IMR-90 (cell line): ENCODE measurements around the gene AP2B1. TPM values are rescaled to one million over a fixed set of nuclear protein-coding genes. Genes with fewer than 3 reads are reported as not detected.
A peak's percentile ranks its signal among the peaks of the same experiment; 100 is the strongest.

ENCODE experiments used
- ATAC-seq: fragments of 200-7000 bp; cut with Tn5 transposase; 2 replicates; pipeline ENCODE4 v1.9.1; 2020; ENCODE audit warnings: low read depth, mild to moderate bottlenecking, moderate library complexity
- BruUV-seq: library from RNA; stranded (reverse); fragments of 400-500 nt; replicated peaks from 2 replicates; lab custom pipeline; 2021; lab: Mats Ljungman, UMichigan
- CTCF ChIA-PET: fragments of 300-600 bp; formaldehyde crosslinking; extraction: SDS; loops from one replicate; lab custom pipeline; 2021; ENCODE audit warnings: antibody characterized with exemption; lab: Yijun Ruan, JAX
- POLR2A ChIA-PET: fragments of 300-600 bp; sonication (Branson Sonifier 250); formaldehyde crosslinking; loops from one replicate; lab custom pipeline; 2022; ENCODE audit warnings: antibody characterized with exemption; ENCODE audit not compliant: unreplicated experiment; lab: Charles Lee
- DNase-seq: peaks from one replicate; pipeline ENCODE4 v3.0.0; 2013
- H2AFZ ChIP-seq: replicated peaks from 2 replicates; pipeline ENCODE3; 2013; ENCODE audit warnings: low read length, mild to moderate bottlenecking; ENCODE audit not compliant: poor library complexity
- H2AK5ac ChIP-seq: 2 replicates; pipeline ENCODE4 v1.6.1; 2013; ENCODE audit warnings: low read depth, low read length, inconsistent platforms
- H2AK9ac ChIP-seq: replicated peaks from 2 replicates; pipeline ENCODE3; 2013; ENCODE audit warnings: mild to moderate bottlenecking, low read depth, low read length, moderate library complexity; ENCODE audit not compliant: poor library complexity
- H2BK120ac ChIP-seq: 2 replicates; pipeline ENCODE4 v1.6.1; 2013; ENCODE audit warnings: low read depth, low read length, inconsistent platforms
- H2BK15ac ChIP-seq: 3 replicates; pipeline ENCODE4 v1.6.1; 2013; ENCODE audit warnings: low read depth, low read length, inconsistent platforms
- H2BK20ac ChIP-seq: 2 replicates; pipeline ENCODE4 v1.6.1; 2013; ENCODE audit warnings: low read depth, mild to moderate bottlenecking, inconsistent platforms, low read length, moderate library complexity
- H2BK5ac ChIP-seq: 2 replicates; pipeline ENCODE4 v1.6.1; 2013; ENCODE audit warnings: mild to moderate bottlenecking, low read depth, low read length, inconsistent platforms; ENCODE audit not compliant: poor library complexity, severe bottlenecking
- H3K14ac ChIP-seq: replicated peaks from 2 replicates; pipeline ENCODE4 v1.6.1; 2013; ENCODE audit warnings: low read depth, low read length, inconsistent platforms
- H3K18ac ChIP-seq: 2 replicates; pipeline ENCODE4 v1.6.1; 2013; ENCODE audit warnings: low read depth, low read length, control low read depth
- H3K23ac ChIP-seq: 2 replicates; pipeline ENCODE4 v1.6.1; 2013; ENCODE audit warnings: low read depth, low read length, inconsistent platforms
- H3K27ac ChIP-seq: 2 replicates; pipeline ENCODE4 v1.5.1; 2013; ENCODE audit warnings: mild to moderate bottlenecking, control low read depth, low read length; ENCODE audit not compliant: insufficient read depth
- H3K27me3 ChIP-seq: 2 replicates; pipeline ENCODE4 v1.6.1; 2013; ENCODE audit warnings: low read length; ENCODE audit not compliant: control insufficient read depth, insufficient read depth
- H3K36me3 ChIP-seq: 2 replicates; pipeline ENCODE4 v1.6.1; 2013; ENCODE audit warnings: low read length, mixed read lengths; ENCODE audit not compliant: control insufficient read depth, insufficient read depth
- H3K4ac ChIP-seq: 2 replicates; pipeline ENCODE4 v1.6.1; 2013; ENCODE audit warnings: low read depth, low read length, inconsistent platforms
- H3K4me1 ChIP-seq: 2 replicates; pipeline ENCODE4 v1.6.1; 2013; ENCODE audit warnings: low read length, mixed read lengths; ENCODE audit not compliant: control insufficient read depth, insufficient read depth
- H3K4me2 ChIP-seq: 2 replicates; pipeline ENCODE4 v1.6.1; 2013; ENCODE audit warnings: low read depth, mild to moderate bottlenecking, control low read depth, low read length, moderate library complexity
- H3K4me3 ChIP-seq: 2 replicates; pipeline ENCODE4 v1.5.1; 2013; ENCODE audit warnings: low read depth, mild to moderate bottlenecking, control low read depth, low read length, moderate library complexity; ENCODE audit not compliant: insufficient read depth
- H3K56ac ChIP-seq: 2 replicates; pipeline ENCODE4 v1.6.1; 2013; ENCODE audit warnings: low read length, inconsistent platforms; ENCODE audit not compliant: insufficient read depth; ENCODE audit errors: extremely low read depth
- H3K79me1 ChIP-seq, 2 experiments: 2 replicates each; pipeline ENCODE4 v1.6.1; 2013; ENCODE audit warnings: low read length in 2 of 2, inconsistent platforms in 1 of 2, low read depth in 1 of 2
- H3K9ac ChIP-seq: 2 replicates; pipeline ENCODE4 v1.6.1; 2013; ENCODE audit warnings: low read depth, low read length, control low read depth
- H3K9me1 ChIP-seq: 2 replicates; pipeline ENCODE4 v1.6.1; 2013; ENCODE audit warnings: low read length, inconsistent platforms; ENCODE audit not compliant: insufficient read depth
- H3K9me3 ChIP-seq: 2 replicates; pipeline ENCODE4 v1.6.1; 2013; ENCODE audit warnings: low read length; ENCODE audit not compliant: control insufficient read depth, insufficient read depth
- H4K20me1 ChIP-seq: 2 replicates; pipeline ENCODE4 v1.6.1; 2013; ENCODE audit warnings: low read length, inconsistent platforms; ENCODE audit not compliant: insufficient read depth
- H4K5ac ChIP-seq: 2 replicates; pipeline ENCODE4 v1.6.1; 2013; ENCODE audit warnings: mild to moderate bottlenecking, low read depth, low read length, control low read depth
- H4K8ac ChIP-seq, 2 experiments: 2 replicates each; pipeline ENCODE4 v1.6.1; 2013; ENCODE audit warnings: low read depth in 2 of 2, low read length in 2 of 2, control low read depth in 1 of 2, inconsistent platforms in 1 of 2
- H4K91ac ChIP-seq: 2 replicates; pipeline ENCODE4 v1.6.1; 2013; ENCODE audit warnings: low read depth, low read length, inconsistent platforms; ENCODE audit not compliant: insufficient read depth
- BHLHE40 ChIP-seq: fragments of 150-350 bp; IDR thresholded peaks from 2 replicates; pipeline ENCODE4 v1.6.1; 2016; ENCODE audit warnings: mild to moderate bottlenecking, low read depth, low read length
- CEBPB ChIP-seq: IDR thresholded peaks from 2 replicates; pipeline ENCODE4 v1.6.1; 2012; ENCODE audit warnings: low read depth, low read length, improper control_type of control experiment
- CHD1 ChIP-seq: IDR thresholded peaks from 2 replicates; pipeline ENCODE4 v1.6.1; 2012; ENCODE audit warnings: low read depth, low read length, improper control_type of control experiment
- FOS ChIP-seq: fragments of 150-350 bp; IDR thresholded peaks from 2 replicates; pipeline ENCODE4 v1.6.1; 2016; ENCODE audit warnings: low read depth, low read length
- MAFK ChIP-seq: IDR thresholded peaks from 2 replicates; pipeline ENCODE4 v1.6.1; 2012; ENCODE audit warnings: low read depth, low read length, improper control_type of control experiment
- MAZ ChIP-seq: IDR thresholded peaks from 2 replicates; pipeline ENCODE4 v1.6.1; 2012; ENCODE audit warnings: low read depth, mild to moderate bottlenecking, low read length, improper control_type of control experiment, moderate library complexity, borderline replicate concordance
- MXI1 ChIP-seq: IDR thresholded peaks from 2 replicates; pipeline ENCODE4 v1.6.1; 2012; ENCODE audit warnings: low read depth, mild to moderate bottlenecking, low read length, moderate library complexity, borderline replicate concordance
- NFE2L2 ChIP-seq: fragments of 150-350 bp; IDR thresholded peaks from 2 replicates; pipeline ENCODE4 v1.6.1; 2016; ENCODE audit warnings: low read depth, mild to moderate bottlenecking, low read length
- POLR2A ChIP-seq: IDR thresholded peaks from 2 replicates; pipeline ENCODE4 v1.6.1; 2012; ENCODE audit warnings: mild to moderate bottlenecking, low read depth, low read length
- RAD21 ChIP-seq: IDR thresholded peaks from 2 replicates; pipeline ENCODE4 v1.6.1; 2012; ENCODE audit warnings: low read length, improper control_type of control experiment
- RCOR1 ChIP-seq: IDR thresholded peaks from 2 replicates; pipeline ENCODE4 v1.6.1; 2012; ENCODE audit warnings: mild to moderate bottlenecking, low read length, improper control_type of control experiment; ENCODE audit not compliant: insufficient replicate concordance
- RFX5 ChIP-seq: IDR thresholded peaks from 2 replicates; pipeline ENCODE4 v1.8.0; 2012; ENCODE audit warnings: low read depth, mild to moderate bottlenecking, low read length, moderate library complexity
- SMC3 ChIP-seq: fragments of 150-350 bp; IDR thresholded peaks from 2 replicates; pipeline ENCODE4 v1.6.1; 2016; ENCODE audit warnings: low read depth, mild to moderate bottlenecking, antibody characterized with exemption, low read length, moderate library complexity
- USF2 ChIP-seq: fragments of 150-350 bp; IDR thresholded peaks from 2 replicates; pipeline ENCODE4 v1.6.1; 2017; ENCODE audit warnings: mild to moderate bottlenecking, antibody characterized with exemption, low read length, low read depth
- WGBS, 2 experiments: methylation state at CpG; one replicate each; pipeline versions ENCODE4 v1.1.5 to v1.1.7; 2013; ENCODE audit warnings: missing lambda C conversion rate in 2 of 2; ENCODE audit not compliant: insufficient read length in 1 of 2; ENCODE audit errors: extremely low coverage in 2 of 2; 5-methylcytosine and 5-hydroxymethylcytosine counted together
- dilution Hi-C: fragments of 300-500 bp; cut with HindIII; formaldehyde crosslinking; loops from one replicate; pipeline ENCODE4 v1.14.3; 2018; ENCODE audit warnings: low sequenced_read_pairs; ENCODE audit not compliant: unreplicated experiment
- in situ Hi-C: fragments of 300-500 bp; cut with MboI; formaldehyde crosslinking; loops from 3 replicates; pipeline ENCODE4 v1.14.3; 2019; ENCODE audit warnings: low sequenced_read_pairs, inconsistent platforms, mixed read lengths
- intact Hi-C: fragments of 100-400 bp; cut with micrococcal nuclease; formaldehyde crosslinking; loops from 2 replicates; pipeline ENCODE4 v1.10.0; 2022
- polyA plus RNA-seq, 3 experiments: library from polyadenylated mRNA; depleted of rRNA; stranded (reverse); fragments of >200 nt; gene quantifications; 2 replicates each; pipeline ENCODE4 v1.2.3, GENCODE V29; 2012; ENCODE audit warnings: low replicate concordance in 1 of 3
- total RNA-seq: library from RNA; depleted of rRNA; stranded (reverse); fragments of >200 nt; gene quantifications from 2 replicates; pipeline ENCODE4 v1.2.3, GENCODE V29; 2012
- TF ChIP-seq, protein P1 (sequence below): conservative IDR thresholded peaks from 2 replicates; pipeline ENCODE4 v1.5.1; 2012; ENCODE audit warnings: mild to moderate bottlenecking, low read depth, low read length, improper control_type of control experiment
- TF ChIP-seq, protein P2 (sequence below): fragments of 150-350 bp; IDR thresholded peaks from 2 replicates; pipeline ENCODE4 v1.6.1; 2016; ENCODE audit warnings: low read depth, mild to moderate bottlenecking, low read length, moderate library complexity, borderline replicate concordance

Gene AP2B1
- total and polyA plus RNA-seq, 2 of the 4 experiments (the other 2 are of a cell fraction) = 102 to 125 TPM

- no peak overlapping the region for H3K27ac ChIP-seq
- DNase-seq (peak; percentile 34), ATAC-seq (no peak)
- no peaks in the 10 kb centered on the region for H3K27me3 ChIP-seq
- H3K23ac ChIP-seq = no peak overlapping the region
- in situ Hi-C loops = no loop called here
- no peaks in the 10 kb centered on the region; the same call in 1 of the 2 replicates for H3K9me1 ChIP-seq
- H3K18ac ChIP-seq = no peak overlapping the region
- H3K56ac ChIP-seq = no peak overlapping the region
- ChIA-PET POLR2A (no interaction called here), CTCF (interaction anchor here (0.8 kb wide), 1 partner anchor 9 kb away, joined by 3 read pairs; no protein-coding TSS in a partner anchor)
- no peak overlapping the region for H2AFZ ChIP-seq
- H4K8ac ChIP-seq = no peak overlapping the region
- intact Hi-C loops = loop anchor here (5.0 kb wide), 1 partner anchor 33 kb away; no protein-coding TSS in a partner anchor
- dilution Hi-C loops = no loop called here
- peaks cover 10% of the 10 kb centered on the region; the same call in 1 of the 2 replicates for H4K20me1 ChIP-seq
- H2AK9ac ChIP-seq = no peak overlapping the region
- BruUV-seq = no TSS peak
- H2BK15ac ChIP-seq = no peak overlapping the region
- H2BK120ac ChIP-seq = no peak overlapping the region
- H4K5ac ChIP-seq = no peak overlapping the region
- H2BK20ac ChIP-seq = no peak overlapping the region
- H3K9me3 ChIP-seq = no peaks in the 10 kb centered on the region
- no CpG with 5 or more reads among the region's 3 CpGs for WGBS, 2 experiments
- peaks cover 2% of the 10 kb centered on the region for H3K4me1 ChIP-seq
- H3K4me3 ChIP-seq = no peak overlapping the region
- no peak overlapping the region for H2AK5ac ChIP-seq
- no peak overlapping the region for H4K91ac ChIP-seq
- no peak overlapping the region for H3K9ac ChIP-seq
- peaks cover 17% of the 10 kb centered on the region for H3K36me3 ChIP-seq
- no peak overlapping the region for H3K4ac ChIP-seq
- no peak overlapping the region for H2BK5ac ChIP-seq
- no peak overlapping the region for H3K4me2 ChIP-seq
- peaks cover 4 to 14% of the 10 kb centered on the region in 2 experiments; a peak in 3 of 4 replicates for H3K79me1 ChIP-seq
- H3K14ac ChIP-seq = no peak overlapping the region
- TF ChIP-seq, protein P1, sequence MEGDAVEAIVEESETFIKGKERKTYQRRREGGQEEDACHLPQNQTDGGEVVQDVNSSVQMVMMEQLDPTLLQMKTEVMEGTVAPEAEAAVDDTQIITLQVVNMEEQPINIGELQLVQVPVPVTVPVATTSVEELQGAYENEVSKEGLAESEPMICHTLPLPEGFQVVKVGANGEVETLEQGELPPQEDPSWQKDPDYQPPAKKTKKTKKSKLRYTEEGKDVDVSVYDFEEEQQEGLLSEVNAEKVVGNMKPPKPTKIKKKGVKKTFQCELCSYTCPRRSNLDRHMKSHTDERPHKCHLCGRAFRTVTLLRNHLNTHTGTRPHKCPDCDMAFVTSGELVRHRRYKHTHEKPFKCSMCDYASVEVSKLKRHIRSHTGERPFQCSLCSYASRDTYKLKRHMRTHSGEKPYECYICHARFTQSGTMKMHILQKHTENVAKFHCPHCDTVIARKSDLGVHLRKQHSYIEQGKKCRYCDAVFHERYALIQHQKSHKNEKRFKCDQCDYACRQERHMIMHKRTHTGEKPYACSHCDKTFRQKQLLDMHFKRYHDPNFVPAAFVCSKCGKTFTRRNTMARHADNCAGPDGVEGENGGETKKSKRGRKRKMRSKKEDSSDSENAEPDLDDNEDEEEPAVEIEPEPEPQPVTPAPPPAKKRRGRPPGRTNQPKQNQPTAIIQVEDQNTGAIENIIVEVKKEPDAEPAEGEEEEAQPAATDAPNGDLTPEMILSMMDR = no peak
- no peak for TF ChIP-seq RFX5
- no peak for TF ChIP-seq BHLHE40
- TF ChIP-seq MAZ = no peak
- TF ChIP-seq USF2 = no peak
- no peak for TF ChIP-seq MXI1
- no peak for TF ChIP-seq POLR2A
- no peak for TF ChIP-seq MAFK
- no peak for TF ChIP-seq FOS
- TF ChIP-seq RAD21 = no peak
- TF ChIP-seq RCOR1 = no peak
- TF ChIP-seq, protein P2, sequence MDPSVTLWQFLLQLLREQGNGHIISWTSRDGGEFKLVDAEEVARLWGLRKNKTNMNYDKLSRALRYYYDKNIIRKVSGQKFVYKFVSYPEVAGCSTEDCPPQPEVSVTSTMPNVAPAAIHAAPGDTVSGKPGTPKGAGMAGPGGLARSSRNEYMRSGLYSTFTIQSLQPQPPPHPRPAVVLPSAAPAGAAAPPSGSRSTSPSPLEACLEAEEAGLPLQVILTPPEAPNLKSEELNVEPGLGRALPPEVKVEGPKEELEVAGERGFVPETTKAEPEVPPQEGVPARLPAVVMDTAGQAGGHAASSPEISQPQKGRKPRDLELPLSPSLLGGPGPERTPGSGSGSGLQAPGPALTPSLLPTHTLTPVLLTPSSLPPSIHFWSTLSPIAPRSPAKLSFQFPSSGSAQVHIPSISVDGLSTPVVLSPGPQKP = no peak
- TF ChIP-seq NFE2L2 = no peak
- TF ChIP-seq SMC3 = no peak
- no peak for TF ChIP-seq CHD1
- no peak for TF ChIP-seq CEBPB
These were observed 122.8 kb downstream of the AP2B1 start for GRCh38 chr17:35709874-35710273.
